ENCODE data around the gene EXOSC3. TPM values are rescaled to one million over a fixed set of nuclear protein-coding genes. Genes with fewer than 3 reads are reported as not detected.

The EXOSC3 gene
- total and polyA plus RNA-seq, 9 of the 15 experiments (the other 6 are each of a cell fraction or from before 2014, with no cell fraction given): 18.5 to 266 (median 114) TPM

DNA sequence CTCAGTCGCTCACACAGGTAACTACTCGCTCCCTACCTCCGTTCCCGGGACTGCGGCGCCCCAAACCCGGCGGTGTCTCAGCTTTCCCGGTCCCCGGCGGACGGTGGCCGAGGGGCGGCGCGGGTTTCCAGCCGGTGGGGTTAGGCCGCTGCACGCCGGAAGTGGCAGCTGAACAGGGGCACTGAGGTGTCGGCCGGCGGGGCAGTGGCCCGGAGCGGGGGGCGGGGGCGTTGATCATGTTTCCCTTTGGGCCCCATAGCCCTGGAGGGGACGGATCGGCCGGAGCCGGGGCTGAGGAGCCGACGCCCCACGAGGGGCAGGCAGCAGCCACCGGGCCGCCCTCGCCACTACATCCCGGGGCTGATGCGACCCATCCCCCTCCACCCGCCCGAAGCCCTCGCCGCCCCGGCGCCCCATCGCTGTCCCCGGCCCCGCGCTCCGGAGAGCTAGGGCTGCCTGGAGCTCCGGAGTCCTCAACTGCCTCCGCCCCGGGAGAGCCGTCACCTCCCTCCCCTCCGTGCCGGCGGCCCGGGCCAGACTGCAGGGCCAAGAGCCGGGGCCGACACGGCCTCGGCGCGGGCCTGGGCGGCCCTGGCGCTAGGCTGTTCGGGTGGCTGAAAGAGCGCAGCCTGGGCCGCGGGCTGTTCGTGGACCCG, 15.9 kb upstream of the EXOSC3 start, which contains the start of gene DCAF10 (continued):
- 0 out of 2 replicates have a peak, but pooled peaks have one; percentile 23 for TF ChIP-seq HINFP (tag; conservative IDR thresholded peaks at IDR 0.05; ENCODE audit: low read depth)
- TF ChIP-seq GTF2A2 (tag; IDR thresholded peaks at IDR 0.05): no peak
- TF ChIP-seq SMARCB1 (IDR thresholded peaks at IDR 0.05; ENCODE audit: insufficient read length, low read depth): no peak
- TF ChIP-seq TRIM28 (IDR thresholded peaks at IDR 0.05): no peak; the same call in 1 of the 2 replicates
- TF ChIP-seq, protein P1, sequence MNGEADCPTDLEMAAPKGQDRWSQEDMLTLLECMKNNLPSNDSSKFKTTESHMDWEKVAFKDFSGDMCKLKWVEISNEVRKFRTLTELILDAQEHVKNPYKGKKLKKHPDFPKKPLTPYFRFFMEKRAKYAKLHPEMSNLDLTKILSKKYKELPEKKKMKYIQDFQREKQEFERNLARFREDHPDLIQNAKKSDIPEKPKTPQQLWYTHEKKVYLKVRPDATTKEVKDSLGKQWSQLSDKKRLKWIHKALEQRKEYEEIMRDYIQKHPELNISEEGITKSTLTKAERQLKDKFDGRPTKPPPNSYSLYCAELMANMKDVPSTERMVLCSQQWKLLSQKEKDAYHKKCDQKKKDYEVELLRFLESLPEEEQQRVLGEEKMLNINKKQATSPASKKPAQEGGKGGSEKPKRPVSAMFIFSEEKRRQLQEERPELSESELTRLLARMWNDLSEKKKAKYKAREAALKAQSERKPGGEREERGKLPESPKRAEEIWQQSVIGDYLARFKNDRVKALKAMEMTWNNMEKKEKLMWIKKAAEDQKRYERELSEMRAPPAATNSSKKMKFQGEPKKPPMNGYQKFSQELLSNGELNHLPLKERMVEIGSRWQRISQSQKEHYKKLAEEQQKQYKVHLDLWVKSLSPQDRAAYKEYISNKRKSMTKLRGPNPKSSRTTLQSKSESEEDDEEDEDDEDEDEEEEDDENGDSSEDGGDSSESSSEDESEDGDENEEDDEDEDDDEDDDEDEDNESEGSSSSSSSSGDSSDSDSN (IDR thresholded peaks at IDR 0.05; ENCODE audit: borderline replicate concordance in 1 of 2, low read depth in 2 of 2, low read length in 2 of 2): peak; percentile 96 to 100
- TF ChIP-seq, protein P2, sequence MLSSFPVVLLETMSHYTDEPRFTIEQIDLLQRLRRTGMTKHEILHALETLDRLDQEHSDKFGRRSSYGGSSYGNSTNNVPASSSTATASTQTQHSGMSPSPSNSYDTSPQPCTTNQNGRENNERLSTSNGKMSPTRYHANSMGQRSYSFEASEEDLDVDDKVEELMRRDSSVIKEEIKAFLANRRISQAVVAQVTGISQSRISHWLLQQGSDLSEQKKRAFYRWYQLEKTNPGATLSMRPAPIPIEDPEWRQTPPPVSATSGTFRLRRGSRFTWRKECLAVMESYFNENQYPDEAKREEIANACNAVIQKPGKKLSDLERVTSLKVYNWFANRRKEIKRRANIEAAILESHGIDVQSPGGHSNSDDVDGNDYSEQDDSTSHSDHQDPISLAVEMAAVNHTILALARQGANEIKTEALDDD (IDR thresholded peaks at IDR 0.05): no peak
- no peak for TF ChIP-seq NR4A1 (CRISPR knock-in tag; IDR thresholded peaks at IDR 0.05)
- no peak for TF ChIP-seq NR4A1 (tag; IDR thresholded peaks at IDR 0.05)
- TF ChIP-seq ZNF224 (CRISPR knock-in tag; IDR thresholded peaks at IDR 0.05): 0 out of 2 replicates have a peak, but pooled peaks have one; percentile 3
- TF ChIP-seq, protein P3, sequence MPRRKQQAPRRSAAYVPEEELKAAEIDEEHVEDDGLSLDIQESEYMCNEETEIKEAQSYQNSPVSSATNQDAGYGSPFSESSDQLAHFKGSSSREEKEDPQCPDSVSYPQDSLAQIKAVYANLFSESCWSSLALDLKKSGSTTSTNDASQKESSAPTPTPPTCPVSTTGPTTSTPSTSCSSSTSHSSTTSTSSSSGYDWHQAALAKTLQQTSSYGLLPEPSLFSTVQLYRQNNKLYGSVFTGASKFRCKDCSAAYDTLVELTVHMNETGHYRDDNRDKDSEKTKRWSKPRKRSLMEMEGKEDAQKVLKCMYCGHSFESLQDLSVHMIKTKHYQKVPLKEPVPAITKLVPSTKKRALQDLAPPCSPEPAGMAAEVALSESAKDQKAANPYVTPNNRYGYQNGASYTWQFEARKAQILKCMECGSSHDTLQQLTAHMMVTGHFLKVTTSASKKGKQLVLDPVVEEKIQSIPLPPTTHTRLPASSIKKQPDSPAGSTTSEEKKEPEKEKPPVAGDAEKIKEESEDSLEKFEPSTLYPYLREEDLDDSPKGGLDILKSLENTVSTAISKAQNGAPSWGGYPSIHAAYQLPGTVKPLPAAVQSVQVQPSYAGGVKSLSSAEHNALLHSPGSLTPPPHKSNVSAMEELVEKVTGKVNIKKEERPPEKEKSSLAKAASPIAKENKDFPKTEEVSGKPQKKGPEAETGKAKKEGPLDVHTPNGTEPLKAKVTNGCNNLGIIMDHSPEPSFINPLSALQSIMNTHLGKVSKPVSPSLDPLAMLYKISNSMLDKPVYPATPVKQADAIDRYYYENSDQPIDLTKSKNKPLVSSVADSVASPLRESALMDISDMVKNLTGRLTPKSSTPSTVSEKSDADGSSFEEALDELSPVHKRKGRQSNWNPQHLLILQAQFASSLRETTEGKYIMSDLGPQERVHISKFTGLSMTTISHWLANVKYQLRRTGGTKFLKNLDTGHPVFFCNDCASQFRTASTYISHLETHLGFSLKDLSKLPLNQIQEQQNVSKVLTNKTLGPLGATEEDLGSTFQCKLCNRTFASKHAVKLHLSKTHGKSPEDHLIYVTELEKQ (CRISPR knock-in tag; IDR thresholded peaks at IDR 0.05): 0 out of 2 replicates have a peak, but pooled peaks have one; percentile 29
- no peak for TF ChIP-seq ZNF253 (CRISPR knock-in tag; conservative IDR thresholded peaks at IDR 0.05)
- no peak for TF ChIP-seq NR0B1 (IDR thresholded peaks at IDR 0.05; ENCODE audit: partially characterized antibody)
- TF ChIP-seq, protein P4, sequence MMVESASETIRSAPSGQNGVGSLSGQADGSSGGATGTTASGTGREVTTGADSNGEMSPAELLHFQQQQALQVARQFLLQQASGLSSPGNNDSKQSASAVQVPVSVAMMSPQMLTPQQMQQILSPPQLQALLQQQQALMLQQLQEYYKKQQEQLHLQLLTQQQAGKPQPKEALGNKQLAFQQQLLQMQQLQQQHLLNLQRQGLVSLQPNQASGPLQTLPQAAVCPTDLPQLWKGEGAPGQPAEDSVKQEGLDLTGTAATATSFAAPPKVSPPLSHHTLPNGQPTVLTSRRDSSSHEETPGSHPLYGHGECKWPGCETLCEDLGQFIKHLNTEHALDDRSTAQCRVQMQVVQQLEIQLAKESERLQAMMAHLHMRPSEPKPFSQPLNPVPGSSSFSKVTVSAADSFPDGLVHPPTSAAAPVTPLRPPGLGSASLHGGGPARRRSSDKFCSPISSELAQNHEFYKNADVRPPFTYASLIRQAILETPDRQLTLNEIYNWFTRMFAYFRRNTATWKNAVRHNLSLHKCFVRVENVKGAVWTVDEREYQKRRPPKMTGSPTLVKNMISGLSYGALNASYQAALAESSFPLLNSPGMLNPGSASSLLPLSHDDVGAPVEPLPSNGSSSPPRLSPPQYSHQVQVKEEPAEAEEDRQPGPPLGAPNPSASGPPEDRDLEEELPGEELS (CRISPR knock-in tag; IDR thresholded peaks at IDR 0.05; ENCODE audit: borderline replicate concordance): peak; percentile 26; the same call in 1 of the 2 replicates

Measured in K562 (cell line).